GM23338 (cell line): Measurements from ENCODE around the gene SORCS3.

Source experiments
- CREB1 ChIP-seq: fragments of 250-450 bp; sonication (Bioruptor Pico); IDR thresholded peaks from 2 replicates; pipeline ENCODE4 v1.5.0; 2020; ENCODE audit warnings: low read depth, mild to moderate bottlenecking, moderate library complexity
- ETS1 ChIP-seq: IDR thresholded peaks from 2 replicates; pipeline ENCODE4 v1.6.1; 2016; ENCODE audit warnings: antibody characterized with exemption
- EZH2 ChIP-seq: fragments of 200-600 bp; sonication (generic); IDR thresholded peaks from one replicate; pipeline ENCODE4 v1.8.0; 2017; ENCODE audit warnings: antibody characterized with exemption, mild to moderate bottlenecking, low read depth; ENCODE audit not compliant: unreplicated experiment
- EZH2phosphoT487 ChIP-seq: fragments of 200-600 bp; sonication (generic); IDR thresholded peaks from one replicate; pipeline ENCODE4 v1.8.1; 2018; ENCODE audit warnings: antibody characterized with exemption; ENCODE audit not compliant: unreplicated experiment
- JUNB ChIP-seq: IDR thresholded peaks from one replicate; pipeline ENCODE4 v1.6.1; 2016; ENCODE audit warnings: antibody characterized with exemption; ENCODE audit not compliant: unreplicated experiment
- POLR2AphosphoS5 ChIP-seq: IDR thresholded peaks from 2 replicates; pipeline ENCODE4 v1.6.1; 2016; ENCODE audit warnings: antibody characterized with exemption, low read depth
- REST ChIP-seq: IDR thresholded peaks from one replicate; pipeline ENCODE4 v1.6.1; 2018; ENCODE audit warnings: antibody characterized with exemption; ENCODE audit not compliant: unreplicated experiment
- STAT1 ChIP-seq: IDR thresholded peaks from one replicate; pipeline ENCODE4 v1.6.1; 2016; ENCODE audit warnings: antibody characterized with exemption; ENCODE audit not compliant: unreplicated experiment
- ZNF114 ChIP-seq: fragments of 250-450 bp; sonication (Bioruptor Pico); IDR thresholded peaks from 2 replicates; pipeline ENCODE4 v1.5.0; 2020; ENCODE audit warnings: mild to moderate bottlenecking, moderate library complexity
- ZNF331 ChIP-seq: fragments of 250-450 bp; sonication (Bioruptor Pico); IDR thresholded peaks from 2 replicates; pipeline ENCODE4 v1.5.0; 2020; ENCODE audit warnings: low read depth, mild to moderate bottlenecking, moderate library complexity
- TF ChIP-seq, protein P1 (sequence below), 2 experiments: fragments of 200-600 bp in 1 of 2; sonication (generic) in 1 of 2; conservative IDR thresholded peaks; 2 replicates each; pipeline versions ENCODE4 v1.5.1 to v1.6.1; 2016 to 2017; ENCODE audit warnings: antibody characterized with exemption in 2 of 2, low read depth in 2 of 2, mild to moderate bottlenecking in 2 of 2, moderate library complexity in 1 of 2

DNA sequence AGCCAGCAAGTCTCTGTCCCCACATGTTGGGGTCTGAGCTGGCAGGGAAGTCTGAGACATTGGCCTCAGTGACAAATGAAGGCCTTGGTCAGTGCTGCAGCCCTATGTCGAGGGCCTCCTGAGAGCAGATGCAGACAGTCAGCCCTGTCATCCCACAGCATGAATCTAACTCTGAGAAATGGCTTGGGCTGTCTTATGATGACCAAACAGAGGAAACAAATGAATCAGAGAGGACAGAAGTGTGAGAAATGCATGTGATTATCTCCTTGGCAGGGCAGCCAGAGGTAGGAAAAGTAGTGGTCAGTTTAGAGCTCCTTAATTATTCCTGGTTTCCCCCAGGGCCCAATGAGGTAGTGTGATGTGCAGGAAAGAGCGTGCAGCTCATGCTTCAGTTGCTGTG is 287.6 kb downstream of the SORCS3 start:
- TF ChIP-seq, protein P1, sequence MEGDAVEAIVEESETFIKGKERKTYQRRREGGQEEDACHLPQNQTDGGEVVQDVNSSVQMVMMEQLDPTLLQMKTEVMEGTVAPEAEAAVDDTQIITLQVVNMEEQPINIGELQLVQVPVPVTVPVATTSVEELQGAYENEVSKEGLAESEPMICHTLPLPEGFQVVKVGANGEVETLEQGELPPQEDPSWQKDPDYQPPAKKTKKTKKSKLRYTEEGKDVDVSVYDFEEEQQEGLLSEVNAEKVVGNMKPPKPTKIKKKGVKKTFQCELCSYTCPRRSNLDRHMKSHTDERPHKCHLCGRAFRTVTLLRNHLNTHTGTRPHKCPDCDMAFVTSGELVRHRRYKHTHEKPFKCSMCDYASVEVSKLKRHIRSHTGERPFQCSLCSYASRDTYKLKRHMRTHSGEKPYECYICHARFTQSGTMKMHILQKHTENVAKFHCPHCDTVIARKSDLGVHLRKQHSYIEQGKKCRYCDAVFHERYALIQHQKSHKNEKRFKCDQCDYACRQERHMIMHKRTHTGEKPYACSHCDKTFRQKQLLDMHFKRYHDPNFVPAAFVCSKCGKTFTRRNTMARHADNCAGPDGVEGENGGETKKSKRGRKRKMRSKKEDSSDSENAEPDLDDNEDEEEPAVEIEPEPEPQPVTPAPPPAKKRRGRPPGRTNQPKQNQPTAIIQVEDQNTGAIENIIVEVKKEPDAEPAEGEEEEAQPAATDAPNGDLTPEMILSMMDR (conservative IDR thresholded peaks at IDR 0.05; ENCODE audit: low read depth in 2 of 2) = no peak
- TF ChIP-seq EZH2phosphoT487 (no peak), POLR2AphosphoS5 (no peak), REST (no peak), JUNB (no peak), EZH2 (no peak), ETS1 (no peak), ZNF114 (CRISPR knock-in tag) (no peak), ZNF331 (CRISPR knock-in tag) (no peak), STAT1 (no peak), CREB1 (CRISPR knock-in tag) (no peak)
